H9 (cell line): ENCODE data around the gene ARHGEF17. TPM values are rescaled to one million over a fixed set of nuclear protein-coding genes. Genes with fewer than 3 reads are reported as not detected.

Source experiments
- DNase-seq: peaks from one replicate; pipeline ENCODE4 v3.0.0-alpha.2; 2017
- H2AFZ ChIP-seq: one replicate; pipeline ENCODE4 v1.6.1; 2013; ENCODE audit warnings: mild to moderate bottlenecking, low read length, control low read depth, moderate library complexity
- H2AK5ac ChIP-seq: 2 replicates; pipeline ENCODE4 v1.6.1; 2013; ENCODE audit warnings: low read length, control low read depth, mixed read lengths; ENCODE audit not compliant: insufficient read length
- H2BK120ac ChIP-seq: one replicate; pipeline ENCODE4 v1.6.1; 2013; ENCODE audit warnings: low read depth, mild to moderate bottlenecking, low read length, control low read depth, inconsistent platforms; ENCODE audit not compliant: poor library complexity, severe bottlenecking
- H2BK12ac ChIP-seq: 2 replicates; pipeline ENCODE4 v1.6.1; 2013; ENCODE audit warnings: low read length, control low read depth, mixed read lengths, low read depth; ENCODE audit not compliant: insufficient read length
- H2BK15ac ChIP-seq: 2 replicates; pipeline ENCODE4 v1.6.1; 2013; ENCODE audit warnings: low read depth, low read length, control low read depth
- H2BK20ac ChIP-seq: one replicate; pipeline ENCODE4 v1.6.1; 2013; ENCODE audit warnings: low read depth, mild to moderate bottlenecking, low read length, control low read depth, inconsistent platforms; ENCODE audit not compliant: poor library complexity, severe bottlenecking
- H2BK5ac ChIP-seq: 2 replicates; pipeline ENCODE4 v1.6.1; 2013; ENCODE audit warnings: low read length, control low read depth, mixed read lengths; ENCODE audit not compliant: insufficient read length
- H3K14ac ChIP-seq: 2 replicates; pipeline ENCODE4 v1.6.1; 2013; ENCODE audit warnings: low read length, control low read depth; ENCODE audit not compliant: insufficient read depth
- H3K18ac ChIP-seq: 2 replicates; pipeline ENCODE4 v1.6.1; 2013; ENCODE audit warnings: low read depth, mild to moderate bottlenecking, mixed read lengths, low read length, control low read depth; ENCODE audit not compliant: insufficient read length
- H3K23ac ChIP-seq: 2 replicates; pipeline ENCODE4 v1.6.1; 2013; ENCODE audit warnings: low read length, control low read depth, mixed read lengths, low read depth; ENCODE audit not compliant: insufficient read length
- H3K23me2 ChIP-seq: 2 replicates; pipeline ENCODE4 v1.6.1; 2013; ENCODE audit warnings: low read depth, mild to moderate bottlenecking, mixed read lengths, low read length, control low read depth; ENCODE audit not compliant: insufficient read length, poor library complexity, severe bottlenecking
- H3K27ac ChIP-seq: 2 replicates; pipeline ENCODE4 v1.5.1; 2013; ENCODE audit warnings: low read length, control low read depth, mixed read lengths, low read depth; ENCODE audit not compliant: insufficient read length
- H3K27me3 ChIP-seq: 2 replicates; pipeline ENCODE4 v1.6.1; 2013; ENCODE audit warnings: low read length, control low read depth, inconsistent platforms; ENCODE audit not compliant: insufficient read depth
- H3K4ac ChIP-seq: 2 replicates; pipeline ENCODE4 v1.6.1; 2013; ENCODE audit warnings: low read depth, mild to moderate bottlenecking, control low read depth, inconsistent platforms, low read length, moderate library complexity
- H3K4me1 ChIP-seq: 2 replicates; pipeline ENCODE4 v1.6.1; 2013; ENCODE audit warnings: low read length, control low read depth, inconsistent platforms; ENCODE audit not compliant: insufficient read depth
- H3K4me2 ChIP-seq: 2 replicates; pipeline ENCODE4 v1.6.1; 2013; ENCODE audit warnings: low read length, control low read depth, mixed read lengths; ENCODE audit not compliant: insufficient read length, insufficient read depth
- H3K56ac ChIP-seq: 2 replicates; pipeline ENCODE4 v1.6.1; 2013; ENCODE audit warnings: low read depth, mild to moderate bottlenecking, mixed read lengths, low read length, control low read depth; ENCODE audit not compliant: insufficient read length
- H3K79me1 ChIP-seq: 2 replicates; pipeline ENCODE4 v1.6.1; 2013; ENCODE audit warnings: low read depth, mild to moderate bottlenecking, moderate library complexity, low read length, control low read depth, inconsistent platforms; ENCODE audit not compliant: insufficient read depth, poor library complexity, severe bottlenecking
- H3K79me2 ChIP-seq: 2 replicates; pipeline ENCODE4 v1.6.1; 2013; ENCODE audit warnings: low read length, control low read depth, inconsistent platforms; ENCODE audit not compliant: insufficient read depth
- H3K9ac ChIP-seq: 2 replicates; pipeline ENCODE4 v1.6.1; 2013; ENCODE audit warnings: low read length, control low read depth, mixed read lengths; ENCODE audit not compliant: insufficient read length; ENCODE audit errors: extremely low read depth
- H3K9me3 ChIP-seq: one replicate; pipeline ENCODE4 v1.6.1; 2013; ENCODE audit warnings: low read depth, low read length, inconsistent platforms; ENCODE audit not compliant: control insufficient read depth
- H3T11ph ChIP-seq: one replicate; pipeline ENCODE4 v1.6.1; 2013; ENCODE audit warnings: mild to moderate bottlenecking, low read length, control low read depth, inconsistent platforms
- H4K20me1 ChIP-seq: one replicate; pipeline ENCODE4 v1.6.1; 2013; ENCODE audit not compliant: control insufficient read depth, insufficient read length, insufficient read depth
- H4K5ac ChIP-seq: 2 replicates; pipeline ENCODE4 v1.6.1; 2013; ENCODE audit warnings: low read depth, mild to moderate bottlenecking, mixed read lengths, low read length, control low read depth; ENCODE audit not compliant: insufficient read length
- H4K8ac ChIP-seq: replicated peaks from 2 replicates; pipeline ENCODE4 v1.6.1; 2013; ENCODE audit warnings: low read length, control low read depth, mixed read lengths, low read depth; ENCODE audit not compliant: insufficient read length
- H4K91ac ChIP-seq: 2 replicates; pipeline ENCODE4 v1.6.1; 2013; ENCODE audit warnings: low read depth, mild to moderate bottlenecking, moderate library complexity, mixed read lengths, low read length, control low read depth; ENCODE audit not compliant: insufficient read length
- H3K27ac Mint-ChIP-seq, 3 experiments: 2 replicates in 2 of 3; 3 replicates in 1 of 3; pipeline ENCODE4 v1.8.0; 2020 to 2021; ENCODE audit warnings: mixed read lengths in 3 of 3, mild to moderate bottlenecking in 1 of 3, moderate library complexity in 1 of 3
- H3K27me3 Mint-ChIP-seq: 2 replicates; pipeline ENCODE4 v1.8.0; 2021; ENCODE audit warnings: low read depth, mild to moderate bottlenecking, moderate library complexity, mixed read lengths
- H3K36me3 Mint-ChIP-seq, 3 experiments: 2 replicates in 2 of 3; 3 replicates in 1 of 3; pipeline ENCODE4 v1.8.0; 2020 to 2021; ENCODE audit warnings: low read depth in 3 of 3, mixed read lengths in 3 of 3; ENCODE audit not compliant: insufficient read depth in 1 of 3
- H3K4me1 Mint-ChIP-seq, 2 experiments: 2 replicates each; pipeline ENCODE4 v1.8.0; 2020; ENCODE audit warnings: mixed read lengths in 2 of 2
- H3K4me3 Mint-ChIP-seq, 2 experiments: 2 replicates in 1 of 2; 3 replicates in 1 of 2; pipeline ENCODE4 v1.8.0; 2020 to 2021; ENCODE audit warnings: mild to moderate bottlenecking in 2 of 2, mixed read lengths in 2 of 2, moderate library complexity in 1 of 2
- H3K9me3 Mint-ChIP-seq, 2 experiments: 2 replicates in 1 of 2; 3 replicates in 1 of 2; pipeline ENCODE4 v1.8.0; 2020; ENCODE audit warnings: mild to moderate bottlenecking in 2 of 2, mixed read lengths in 2 of 2, moderate library complexity in 1 of 2
- CTCF ChIP-seq: fragments of 200-600 bp; sonication (generic); conservative IDR thresholded peaks from 3 replicates; pipeline ENCODE4 v1.8.0; 2021; ENCODE audit warnings: antibody characterized with exemption, mild to moderate bottlenecking
- WGBS: extraction: QIAGEN DNeasy Blood & Tissue Kit; methylation state at CpG from one replicate; pipeline ENCODE4 v1.1.7; 2013; ENCODE audit warnings: missing lambda C conversion rate, low lambda C conversion rate, mixed read lengths; ENCODE audit not compliant: insufficient read length; ENCODE audit errors: extremely low coverage; 5-methylcytosine and 5-hydroxymethylcytosine counted together
- total RNA-seq: library from RNA; stranded (reverse); gene quantifications from 2 replicates; pipeline ENCODE4 v1.2.1, GENCODE V29; 2021

Gene ARHGEF17
- total RNA-seq, 1 experiment from 2014 or later, result 7.4 TPM

- H3K23ac ChIP-seq, result no peak overlapping the region
- H2BK5ac ChIP-seq, result no peak overlapping the region
- H2AFZ ChIP-seq, result peak overlapping the region; percentile 35
- H3K36me3 Mint-ChIP-seq, result peaks cover 0 to 5% (median 0%) of the 10 kb centered on the region in 3 experiments; a peak in 2 of 7 replicates
- H3K9me3 ChIP-seq, result no peaks in the 10 kb centered on the region
- peaks cover 18 to 27% of the 10 kb centered on the region in 2 experiments for H3K4me1 Mint-ChIP-seq
- H2BK120ac ChIP-seq, result no peak overlapping the region
- peak overlapping the region; percentile 7 to 93 (median 92); a peak in 6 of 7 replicates for H3K27ac Mint-ChIP-seq
- no peak overlapping the region for H3T11ph ChIP-seq
- peak overlapping the region; percentile 12 for H3K9ac ChIP-seq
- no peak overlapping the region for H2BK20ac ChIP-seq
- H3K23me2 ChIP-seq, result peaks cover 24% of the 10 kb centered on the region
- no peaks in the 10 kb centered on the region for H4K20me1 ChIP-seq
- no peak overlapping the region for H2BK12ac ChIP-seq
- no peak overlapping the region for H3K27ac ChIP-seq
- DNase-seq, result peak; percentile 99
- no peak overlapping the region for H4K8ac ChIP-seq
- no peak overlapping the region for H2BK15ac ChIP-seq
- H3K14ac ChIP-seq, result 0 out of 2 replicates have a peak overlapping the region, but pooled peaks have one; percentile 51
- peak; percentile 83 for TF ChIP-seq CTCF
- H3K4me2 ChIP-seq, result peak overlapping the region; percentile 77
- H3K27me3 Mint-ChIP-seq, result peaks cover 59% of the 10 kb centered on the region
- H2AK5ac ChIP-seq, result no peak overlapping the region
- no peaks in the 10 kb centered on the region for H3K79me1 ChIP-seq
- no peak overlapping the region for H3K56ac ChIP-seq
- no peaks in the 10 kb centered on the region for H3K4me1 ChIP-seq
- WGBS, result no CpG with 5 or more reads among the region's 56 CpGs
- H4K91ac ChIP-seq, result no peak overlapping the region
- no peaks in the 10 kb centered on the region; a peak in 1 of 5 replicates for H3K9me3 Mint-ChIP-seq
- H3K79me2 ChIP-seq, result no peaks in the 10 kb centered on the region; the same call in 1 of the 2 replicates
- H3K18ac ChIP-seq, result peak overlapping the region; percentile 3
- H3K27me3 ChIP-seq, result peaks cover 4% of the 10 kb centered on the region; the same call in 1 of the 2 replicates
- no peak overlapping the region for H4K5ac ChIP-seq
- peak overlapping the region; percentile 65 to 81 for H3K4me3 Mint-ChIP-seq
- H3K4ac ChIP-seq, result no peak overlapping the region
These were observed 613 bp upstream of the ARHGEF17 start for GRCh38 chr11:73307323-73308002.
